Mesothelial cell of epicardium (in vitro differentiated cells): Measurements from ENCODE around the gene KNTC1. TPM values are rescaled to one million over a fixed set of nuclear protein-coding genes. Genes with fewer than 3 reads are reported as not detected.
"Not testable (repeated sequence)": the region's sequence is repeated elsewhere in the genome, so short reads cannot be mapped to it uniquely, and the experiment has no call there.

ENCODE experiments used
- DNase-seq, 2 experiments: peaks; one replicate each; pipeline ENCODE4 v3.0.0; 2021; ENCODE audit warnings: low spot score in 2 of 2; ENCODE audit not compliant: unreplicated experiment in 2 of 2
- H3K27ac Mint-ChIP-seq: 2 replicates; pipeline ENCODE4 v1.8.0; 2021; ENCODE audit warnings: mixed read lengths
- H3K27me3 Mint-ChIP-seq: 2 replicates; pipeline ENCODE4 v1.8.0; 2021; ENCODE audit warnings: low read depth, mixed read lengths
- H3K36me3 Mint-ChIP-seq: 2 replicates; pipeline ENCODE4 v1.8.0; 2021; ENCODE audit warnings: mixed read lengths
- H3K4me1 Mint-ChIP-seq: 2 replicates; pipeline ENCODE4 v1.8.0; 2021; ENCODE audit warnings: mixed read lengths
- H3K4me3 Mint-ChIP-seq: 2 replicates; pipeline ENCODE4 v1.8.0; 2021; ENCODE audit warnings: mild to moderate bottlenecking, moderate library complexity, mixed read lengths
- H3K9me3 Mint-ChIP-seq: 2 replicates; pipeline ENCODE4 v1.8.0; 2021; ENCODE audit warnings: mixed read lengths
- total RNA-seq: library from RNA; stranded (reverse); gene quantifications from 3 replicates; pipeline ENCODE4 v1.2.1, GENCODE V29; 2021
- TF ChIP-seq, protein P1 (sequence below): fragments of 200-600 bp; sonication (generic); IDR thresholded peaks from one replicate; pipeline ENCODE4 v1.5.0; 2021; ENCODE audit warnings: antibody characterized with exemption; ENCODE audit not compliant: unreplicated experiment

The KNTC1 gene
- total RNA-seq, 1 donor from 2014 or later, result 47.8 TPM

DNA sequence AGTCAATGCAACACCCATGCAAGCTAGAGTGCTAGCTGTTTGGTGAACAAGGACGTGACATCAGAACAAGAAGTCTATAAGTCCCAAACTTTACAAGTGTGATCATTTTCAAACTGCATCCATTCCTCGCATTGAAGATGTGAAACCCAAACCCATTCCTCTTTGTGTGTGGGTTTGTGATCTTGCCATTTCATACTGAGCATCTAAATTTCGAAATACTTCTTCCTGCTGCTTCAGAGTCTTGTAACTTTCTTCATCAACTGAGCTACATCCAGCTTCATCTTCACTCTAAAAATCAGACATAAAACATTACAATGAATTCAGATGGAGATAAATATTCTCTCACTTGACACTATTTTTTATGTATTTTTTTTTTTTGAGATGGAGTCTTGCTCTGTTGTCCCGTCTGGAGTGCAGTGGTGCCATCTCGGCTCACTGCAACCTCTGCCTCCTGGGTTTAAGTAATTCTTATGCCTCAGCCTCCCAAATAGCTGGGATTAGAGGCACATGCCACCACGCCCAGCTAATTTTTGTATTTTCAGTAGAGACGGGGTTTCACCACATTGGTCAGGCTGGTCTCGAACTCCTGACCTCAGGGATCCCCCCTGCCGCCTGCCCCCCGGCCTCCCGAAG, 21.5 kb upstream of the KNTC1 start:
- Mint-ChIP-seq H3K9me3 (no peaks in the 10 kb centered on the region), H3K27ac (no peak overlapping the region), H3K27me3 (no peaks in the 10 kb centered on the region), H3K4me3 (no peak overlapping the region), H3K36me3 (peaks cover 35% of the 10 kb centered on the region), H3K4me1 (peaks cover 6% of the 10 kb centered on the region)
- no peak for DNase-seq
- TF ChIP-seq, protein P1, sequence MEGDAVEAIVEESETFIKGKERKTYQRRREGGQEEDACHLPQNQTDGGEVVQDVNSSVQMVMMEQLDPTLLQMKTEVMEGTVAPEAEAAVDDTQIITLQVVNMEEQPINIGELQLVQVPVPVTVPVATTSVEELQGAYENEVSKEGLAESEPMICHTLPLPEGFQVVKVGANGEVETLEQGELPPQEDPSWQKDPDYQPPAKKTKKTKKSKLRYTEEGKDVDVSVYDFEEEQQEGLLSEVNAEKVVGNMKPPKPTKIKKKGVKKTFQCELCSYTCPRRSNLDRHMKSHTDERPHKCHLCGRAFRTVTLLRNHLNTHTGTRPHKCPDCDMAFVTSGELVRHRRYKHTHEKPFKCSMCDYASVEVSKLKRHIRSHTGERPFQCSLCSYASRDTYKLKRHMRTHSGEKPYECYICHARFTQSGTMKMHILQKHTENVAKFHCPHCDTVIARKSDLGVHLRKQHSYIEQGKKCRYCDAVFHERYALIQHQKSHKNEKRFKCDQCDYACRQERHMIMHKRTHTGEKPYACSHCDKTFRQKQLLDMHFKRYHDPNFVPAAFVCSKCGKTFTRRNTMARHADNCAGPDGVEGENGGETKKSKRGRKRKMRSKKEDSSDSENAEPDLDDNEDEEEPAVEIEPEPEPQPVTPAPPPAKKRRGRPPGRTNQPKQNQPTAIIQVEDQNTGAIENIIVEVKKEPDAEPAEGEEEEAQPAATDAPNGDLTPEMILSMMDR, result no peak

DNA sequence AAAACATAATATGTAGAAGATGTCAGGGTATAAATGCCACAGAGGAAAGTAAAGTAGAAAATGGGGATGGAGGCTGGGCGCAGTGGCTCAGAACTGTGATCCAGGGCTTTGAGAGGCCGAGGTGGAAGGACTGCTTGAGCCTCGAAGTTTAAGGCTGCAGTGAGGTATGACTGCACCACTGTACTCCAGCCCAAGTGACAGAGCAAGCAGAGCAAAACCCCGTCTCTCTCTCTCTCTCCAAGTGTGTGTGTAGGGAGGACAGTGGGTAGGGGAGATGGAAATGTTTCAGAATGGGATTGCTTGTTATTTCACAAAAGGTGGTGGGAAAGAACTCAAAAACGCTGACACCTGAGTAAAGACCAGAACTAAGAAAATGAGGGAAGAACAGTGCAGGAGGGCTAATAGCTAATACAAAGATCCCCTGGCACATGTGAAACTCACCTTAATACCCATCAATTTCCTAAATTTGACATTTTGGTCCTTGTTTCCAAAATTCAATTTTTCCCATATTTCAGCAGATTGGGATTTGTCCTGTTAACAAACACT, 20.6 kb upstream of the KNTC1 start:
- no peak overlapping the region for H3K27ac Mint-ChIP-seq
- H3K9me3 Mint-ChIP-seq, result no peaks in the 10 kb centered on the region
- H3K27me3 Mint-ChIP-seq, result no peaks in the 10 kb centered on the region
- H3K36me3 Mint-ChIP-seq, result peaks cover 41% of the 10 kb centered on the region
- no peak overlapping the region for H3K4me3 Mint-ChIP-seq
- no peak for DNase-seq
- no peaks in the 10 kb centered on the region for H3K4me1 Mint-ChIP-seq
- TF ChIP-seq, protein P1, result no peak

DNA sequence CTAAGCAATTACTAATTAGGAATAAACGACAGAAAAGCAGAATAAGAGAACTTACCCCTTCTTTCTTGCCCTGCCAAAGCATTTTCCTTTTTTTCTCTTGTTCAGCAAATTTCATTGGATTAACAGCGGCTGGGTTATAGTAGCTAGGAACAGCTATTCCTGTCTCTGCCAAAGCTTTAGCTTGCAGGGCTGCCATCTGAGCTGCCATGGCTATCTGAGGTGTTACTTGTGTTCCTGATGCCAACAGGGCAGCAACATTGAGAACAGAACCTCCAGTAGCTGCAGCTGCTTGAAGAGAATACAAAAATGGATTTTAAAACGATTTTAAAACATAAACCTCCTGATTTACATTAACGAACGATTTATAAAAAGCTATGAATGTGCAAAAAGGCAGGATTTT, 18.9 kb upstream of the KNTC1 start:
- Mint-ChIP-seq H3K4me3 (no peak overlapping the region), H3K9me3 (no peaks in the 10 kb centered on the region), H3K27me3 (no peaks in the 10 kb centered on the region), H3K36me3 (peaks cover 46% of the 10 kb centered on the region), H3K4me1 (no peaks in the 10 kb centered on the region), H3K27ac (no peak overlapping the region)
- DNase-seq, result no peak
- TF ChIP-seq, protein P1, result no peak

DNA sequence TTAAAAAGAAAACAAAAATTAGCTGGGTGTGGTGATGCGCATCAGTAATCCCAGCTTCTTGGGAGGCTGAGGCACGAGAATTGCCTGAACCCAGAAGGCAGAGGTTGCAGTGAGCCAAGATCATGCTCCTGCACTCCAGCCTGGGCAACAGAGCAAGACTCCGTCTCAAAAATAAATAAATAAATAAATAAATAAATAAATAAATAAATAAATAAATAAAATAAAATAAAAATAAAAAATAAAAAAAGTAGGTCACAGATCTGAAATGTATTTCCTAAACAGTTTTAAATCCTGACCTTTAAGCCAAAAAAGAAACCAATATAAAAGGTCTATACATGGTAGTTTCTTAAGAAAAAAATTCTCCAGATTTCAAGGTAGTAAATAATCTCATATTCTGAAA, 14.0 kb upstream of the KNTC1 start:
- H3K36me3 Mint-ChIP-seq, result peaks cover 56% of the 10 kb centered on the region
- not testable (repeated sequence) for H3K9me3 Mint-ChIP-seq, DNase-seq, H3K27ac Mint-ChIP-seq, H3K27me3 Mint-ChIP-seq, H3K4me1 Mint-ChIP-seq, H3K4me3 Mint-ChIP-seq

DNA sequence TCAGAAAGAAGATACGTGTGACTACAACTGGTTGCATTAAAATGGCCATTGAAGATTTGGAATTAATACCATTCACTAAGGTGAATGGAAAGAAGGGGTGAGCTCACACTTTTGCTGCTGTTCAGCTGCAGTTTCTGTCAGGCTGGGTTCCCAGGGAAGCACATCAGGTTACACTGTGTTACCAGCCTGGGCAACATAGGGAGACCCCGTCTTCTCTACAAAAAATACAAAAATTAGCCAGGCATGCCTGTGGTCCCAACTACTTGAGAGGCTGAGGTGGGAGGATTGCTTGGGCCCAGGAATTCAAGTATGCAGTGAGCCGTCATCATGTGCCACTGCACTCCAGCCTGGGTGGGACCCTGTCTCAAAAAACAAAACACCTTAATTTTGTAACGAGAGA, 13.4 kb upstream of the KNTC1 start:
- Mint-ChIP-seq H3K4me1 (no peaks in the 10 kb centered on the region), H3K36me3 (peaks cover 54% of the 10 kb centered on the region), H3K27me3 (no peaks in the 10 kb centered on the region), H3K9me3 (no peaks in the 10 kb centered on the region), H3K27ac (no peak overlapping the region), H3K4me3 (no peak overlapping the region)
- TF ChIP-seq, protein P1, result no peak
- no peak for DNase-seq

DNA sequence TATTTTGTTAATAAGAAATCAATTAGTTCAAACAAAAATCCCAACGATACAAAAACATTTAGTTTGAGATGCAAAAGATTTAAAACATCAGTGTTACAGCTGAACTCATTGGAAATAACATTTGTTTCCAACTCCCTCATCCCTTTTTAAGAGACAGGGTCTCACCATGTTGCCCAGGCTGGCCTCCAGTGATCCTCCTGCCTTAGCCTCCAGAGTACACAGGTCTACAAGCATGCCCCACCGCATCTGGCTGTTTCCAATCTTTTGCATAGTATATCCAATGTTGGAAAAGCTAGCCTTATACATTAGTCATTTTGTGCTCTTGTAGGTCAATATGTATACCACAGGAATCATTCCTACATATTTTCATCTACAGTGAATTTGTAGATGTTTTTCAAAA, 11.8 kb upstream of the KNTC1 start:
- Mint-ChIP-seq H3K9me3 (no peaks in the 10 kb centered on the region), H3K36me3 (peaks cover 56% of the 10 kb centered on the region), H3K27ac (no peak overlapping the region), H3K4me3 (no peak overlapping the region), H3K27me3 (no peaks in the 10 kb centered on the region), H3K4me1 (no peaks in the 10 kb centered on the region)
- TF ChIP-seq, protein P1, result no peak
- DNase-seq, result no peak
